ENCODE data around the gene HYAL2.

The HYAL2 gene

DNA sequence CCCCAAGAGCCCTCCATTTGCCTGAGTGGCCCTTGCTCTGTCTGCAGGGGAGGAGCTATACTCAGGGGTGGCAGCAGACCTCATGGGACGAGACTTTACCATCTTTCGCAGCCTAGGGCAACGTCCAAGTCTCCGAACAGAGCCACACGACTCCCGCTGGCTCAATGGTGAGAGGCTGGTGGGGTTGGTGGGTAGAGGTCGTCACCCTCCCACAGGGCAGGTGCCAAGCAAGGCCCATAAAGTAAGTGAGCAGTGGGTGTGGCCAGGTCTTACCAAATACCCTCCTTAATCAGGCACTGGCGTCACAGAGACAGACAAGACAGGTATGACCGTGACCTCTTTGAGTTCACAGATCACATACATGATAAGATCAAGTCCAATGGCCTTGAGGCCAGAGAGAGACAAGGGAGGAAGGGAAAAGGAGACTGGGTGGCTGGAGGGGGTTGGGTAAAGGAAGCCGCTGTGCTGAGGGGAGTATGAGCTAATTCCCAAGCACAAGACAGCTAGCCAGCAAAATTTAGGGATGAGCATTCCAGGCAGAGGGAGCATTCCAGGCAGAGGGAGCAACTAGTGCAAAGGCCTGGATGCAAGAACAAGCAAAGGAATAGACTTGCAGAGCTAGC lies 51.1 kb downstream of the HYAL2 start:
- H3K4me1 ChIP-seq = peaks cover 0 to 69% (median 49%) of the 10 kb centered on the region in 4 donors
- H3K9me3 ChIP-seq = no peaks in the 10 kb centered on the region
- no peak for TF ChIP-seq CTCF (IDR thresholded peaks at IDR 0.05)
- intact Hi-C loops (cut with DNase I; ENCODE audit: low total_unique reads) = loop anchor here (1.0 to 10.0 kb wide), 2 partner anchors 44 to 147 kb away; no protein-coding TSS in a partner anchor
- no peak overlapping the region for H3K4me3 ChIP-seq
- DNase-seq = no peak
- peak overlapping the region in 1 of 2 donors; percentile 98 for H3K27ac ChIP-seq
- peaks cover 0 to 11% (median 0%) of the 10 kb centered on the region in 3 donors for H3K36me3 ChIP-seq
- H3K27me3 ChIP-seq = no peaks in the 10 kb centered on the region

- Histone ChIP-seq H3K4me1 (peaks cover under 1 to 77% (median 57%) of the 10 kb centered on the region in 4 donors), H3K27ac (peak overlapping the region; percentile 84 to 98), H3K4me3 (no peak overlapping the region)
Observed at GRCh38 chr3:50270422-50271224, 51.9 kb downstream of the HYAL2 start.

DNA sequence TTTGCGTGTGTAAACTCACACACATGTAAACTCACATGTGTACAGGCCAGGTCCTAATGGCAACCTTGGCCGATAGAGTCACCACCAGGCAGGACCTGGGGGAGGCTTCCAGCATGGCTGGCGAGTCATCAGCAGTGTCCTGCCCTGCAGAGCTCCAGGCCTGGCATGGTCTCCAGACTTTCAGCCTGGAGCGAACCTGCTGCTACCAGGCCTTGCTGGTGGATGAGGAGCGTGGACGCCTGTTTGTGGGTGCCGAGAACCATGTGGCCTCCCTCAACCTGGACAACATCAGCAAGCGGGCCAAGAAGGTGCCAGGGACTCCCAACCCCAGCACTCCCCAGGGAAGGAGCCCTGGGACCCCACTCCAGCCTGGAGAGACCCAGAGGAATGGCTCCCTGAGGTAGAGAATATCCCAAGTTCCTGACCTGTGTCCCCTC lies 52.5 kb downstream of the HYAL2 start:
- TF ChIP-seq CTCF (IDR thresholded peaks at IDR 0.05) = no peak
- H3K27me3 ChIP-seq = no peaks in the 10 kb centered on the region
- H3K36me3 ChIP-seq = no peaks in the 10 kb centered on the region
- H3K4me3 ChIP-seq = no peak overlapping the region
- peaks cover 4 to 83% (median 63%) of the 10 kb centered on the region in 4 donors for H3K4me1 ChIP-seq
- H3K9me3 ChIP-seq = no peaks in the 10 kb centered on the region
- intact Hi-C loops (cut with DNase I; ENCODE audit: low total_unique reads) = loop anchor here (10.0 kb wide), 1 partner anchor 145 kb away; no protein-coding TSS in a partner anchor
- no peak for DNase-seq
- H3K27ac ChIP-seq = peak overlapping the region; percentile 84 to 98

More at GRCh38 chr3:50270422-50271224, 51.9 kb downstream of the HYAL2 start:
- Histone ChIP-seq H3K27me3 (no peaks in the 10 kb centered on the region), H3K36me3 (peaks cover 0 to 3% (median 0%) of the 10 kb centered on the region in 3 donors), H3K9me3 (no peaks in the 10 kb centered on the region)
- intact Hi-C loops (cut with DNase I; ENCODE audit: low total_unique reads) = loop anchor here (1.0 to 10.0 kb wide), 2 partner anchors 43 to 146 kb away; no protein-coding TSS in a partner anchor
- TF ChIP-seq CTCF (IDR thresholded peaks at IDR 0.05) = no peak
- DNase-seq = no peak

DNA sequence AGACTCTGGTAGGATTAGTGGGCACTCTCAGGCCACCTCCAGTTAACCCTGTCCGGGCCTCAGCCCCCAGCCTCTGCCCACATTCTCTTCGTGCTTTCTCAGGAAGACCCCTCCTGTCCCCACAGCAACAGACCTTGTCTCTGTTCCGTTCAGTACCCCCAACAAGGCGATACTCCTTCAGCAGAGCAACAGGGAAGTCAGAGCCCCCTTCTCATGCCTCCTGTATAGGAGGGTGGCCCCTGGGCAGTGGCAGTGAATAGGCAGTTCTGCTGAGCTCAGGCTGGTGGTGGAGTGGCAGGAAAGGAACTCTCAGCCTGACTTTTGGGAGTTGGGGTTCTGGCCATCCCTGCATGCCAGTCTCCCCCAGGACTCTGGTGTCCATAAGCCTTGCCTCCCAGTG lies 53.1 kb downstream of the HYAL2 start:
- H3K9me3 ChIP-seq = no peaks in the 10 kb centered on the region
- no peaks in the 10 kb centered on the region for H3K36me3 ChIP-seq
- H3K4me3 ChIP-seq = peak overlapping the region; percentile 11 to 40
- peak overlapping the region; percentile 84 to 98 for H3K27ac ChIP-seq
- peaks cover 4 to 88% (median 68%) of the 10 kb centered on the region in 4 donors for H3K4me1 ChIP-seq
- no peak for TF ChIP-seq CTCF (IDR thresholded peaks at IDR 0.05)
- DNase-seq = no peak
- H3K27me3 ChIP-seq = no peaks in the 10 kb centered on the region
- intact Hi-C loops (cut with DNase I; ENCODE audit: low total_unique reads) = no loop called here

- DNase-seq = peak; percentile 63 to 91
- peak within 1 kb of the TSS; percentile 96 to 98 for H3K27ac ChIP-seq
- H3K9me3 ChIP-seq = no peaks in the 10 kb centered on the region
- peaks cover 7 to 88% (median 74%) of the 10 kb centered on the region in 4 donors for H3K4me1 ChIP-seq
- H3K36me3 ChIP-seq = no peaks in the 10 kb centered on the region
- intact Hi-C loops (cut with DNase I; ENCODE audit: low total_unique reads) = no loop called here
- H3K27me3 ChIP-seq = no peaks in the 10 kb centered on the region
- peak within 1 kb of the TSS; percentile 65 to 66 for H3K4me3 ChIP-seq
- no peak for TF ChIP-seq CTCF (IDR thresholded peaks at IDR 0.05)
Observed at GRCh38 chr3:50268703-50269451, 53.7 kb downstream of the HYAL2 start, which contains the start of gene SEMA3B. Gene SEMA3B (plus strand): TSS chr3:50269147. CDS start chr3:50269241, 94 bp downstream.

Measured in tibial artery (tissue), 4 donors.